ENCODE results near the gene ASB8. TPM values are rescaled to one million over a fixed set of nuclear protein-coding genes. Genes with fewer than 3 reads are reported as not detected.

The ASB8 gene
- total and polyA plus RNA-seq, 9 of the 15 experiments (the other 6 are each of a cell fraction or from before 2014, with no cell fraction given) = 13.3 to 29.0 (median 19.6) TPM

DNA sequence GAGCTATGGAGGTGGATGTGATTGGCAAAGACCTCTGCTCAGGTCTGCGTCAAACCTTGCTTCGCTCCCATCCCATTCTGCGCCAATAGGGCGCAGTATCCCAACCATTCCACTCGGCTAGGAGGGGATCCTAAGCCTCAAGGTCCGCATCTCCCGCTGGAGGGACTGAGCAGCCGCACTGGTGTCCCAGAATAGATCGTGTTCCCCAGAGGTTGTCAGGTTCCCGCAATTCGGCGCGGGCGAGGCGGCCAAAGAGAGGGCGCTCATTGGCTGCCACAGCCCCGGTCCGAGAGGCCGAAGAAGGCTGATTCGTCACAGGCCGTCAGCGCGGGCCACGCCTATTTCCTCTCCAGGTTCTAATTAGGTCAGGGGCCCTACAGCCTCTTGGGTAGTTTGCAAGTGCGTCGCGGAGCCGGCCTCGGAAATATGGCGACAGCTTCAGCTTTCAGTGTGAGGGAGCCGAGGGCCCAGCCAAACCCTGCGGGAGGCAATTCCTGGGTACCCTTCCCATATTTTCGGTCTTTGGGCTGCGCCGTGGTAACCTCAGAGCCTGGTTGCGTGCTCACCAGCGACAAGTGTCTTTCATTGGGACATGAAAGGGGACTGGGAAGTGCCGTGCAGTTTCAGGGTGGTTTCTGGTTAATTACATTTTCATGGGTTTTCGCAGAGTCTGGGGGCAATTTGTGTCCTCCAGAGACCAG lies 40.8 kb upstream of the ASB8 start (continued):
- TF ChIP-seq, protein P1, sequence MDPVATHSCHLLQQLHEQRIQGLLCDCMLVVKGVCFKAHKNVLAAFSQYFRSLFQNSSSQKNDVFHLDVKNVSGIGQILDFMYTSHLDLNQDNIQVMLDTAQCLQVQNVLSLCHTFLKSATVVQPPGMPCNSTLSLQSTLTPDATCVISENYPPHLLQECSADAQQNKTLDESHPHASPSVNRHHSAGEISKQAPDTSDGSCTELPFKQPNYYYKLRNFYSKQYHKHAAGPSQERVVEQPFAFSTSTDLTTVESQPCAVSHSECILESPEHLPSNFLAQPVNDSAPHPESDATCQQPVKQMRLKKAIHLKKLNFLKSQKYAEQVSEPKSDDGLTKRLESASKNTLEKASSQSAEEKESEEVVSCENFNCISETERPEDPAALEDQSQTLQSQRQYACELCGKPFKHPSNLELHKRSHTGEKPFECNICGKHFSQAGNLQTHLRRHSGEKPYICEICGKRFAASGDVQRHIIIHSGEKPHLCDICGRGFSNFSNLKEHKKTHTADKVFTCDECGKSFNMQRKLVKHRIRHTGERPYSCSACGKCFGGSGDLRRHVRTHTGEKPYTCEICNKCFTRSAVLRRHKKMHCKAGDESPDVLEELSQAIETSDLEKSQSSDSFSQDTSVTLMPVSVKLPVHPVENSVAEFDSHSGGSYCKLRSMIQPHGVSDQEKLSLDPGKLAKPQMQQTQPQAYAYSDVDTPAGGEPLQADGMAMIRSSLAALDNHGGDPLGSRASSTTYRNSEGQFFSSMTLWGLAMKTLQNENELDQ (CRISPR knock-in tag; IDR thresholded peaks at IDR 0.05; ENCODE audit: borderline replicate concordance) = peak; percentile 74; the same call in 1 of the 2 replicates
- no peak for TF ChIP-seq NBN (IDR thresholded peaks at IDR 0.05; ENCODE audit: low read depth)
- no peak for TF ChIP-seq ZNF707 (CRISPR knock-in tag; conservative IDR thresholded peaks at IDR 0.05)
- TF ChIP-seq RFX5 (IDR thresholded peaks at IDR 0.05; ENCODE audit: low read depth, low read length) = no peak
- peak; percentile 94 for TF ChIP-seq TAF1 (IDR thresholded peaks at IDR 0.05; ENCODE audit: control insufficient read depth, extremely low read depth, insufficient read depth, low read length, severe bottlenecking)
- TF ChIP-seq POLR2H (tag; IDR thresholded peaks at IDR 0.05; ENCODE audit: low read depth) = peak; percentile 96
- TF ChIP-seq, protein P2, sequence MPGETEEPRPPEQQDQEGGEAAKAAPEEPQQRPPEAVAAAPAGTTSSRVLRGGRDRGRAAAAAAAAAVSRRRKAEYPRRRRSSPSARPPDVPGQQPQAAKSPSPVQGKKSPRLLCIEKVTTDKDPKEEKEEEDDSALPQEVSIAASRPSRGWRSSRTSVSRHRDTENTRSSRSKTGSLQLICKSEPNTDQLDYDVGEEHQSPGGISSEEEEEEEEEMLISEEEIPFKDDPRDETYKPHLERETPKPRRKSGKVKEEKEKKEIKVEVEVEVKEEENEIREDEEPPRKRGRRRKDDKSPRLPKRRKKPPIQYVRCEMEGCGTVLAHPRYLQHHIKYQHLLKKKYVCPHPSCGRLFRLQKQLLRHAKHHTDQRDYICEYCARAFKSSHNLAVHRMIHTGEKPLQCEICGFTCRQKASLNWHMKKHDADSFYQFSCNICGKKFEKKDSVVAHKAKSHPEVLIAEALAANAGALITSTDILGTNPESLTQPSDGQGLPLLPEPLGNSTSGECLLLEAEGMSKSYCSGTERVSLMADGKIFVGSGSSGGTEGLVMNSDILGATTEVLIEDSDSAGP (CRISPR knock-in tag; IDR thresholded peaks at IDR 0.05) = no peak
- 0 out of 4 replicates have a peak, but pooled peaks of 1 of the 2 experiments have one; percentile 5 for TF ChIP-seq RAD21 (CRISPR knock-in tag; conservative IDR thresholded peaks at IDR 0.05 in 1 of 2, IDR thresholded peaks at IDR 0.05 in 1 of 2)
- TF ChIP-seq CTBP1 (IDR thresholded peaks at IDR 0.05; ENCODE audit: borderline replicate concordance) = peak; percentile 83
- TF ChIP-seq, protein P3, sequence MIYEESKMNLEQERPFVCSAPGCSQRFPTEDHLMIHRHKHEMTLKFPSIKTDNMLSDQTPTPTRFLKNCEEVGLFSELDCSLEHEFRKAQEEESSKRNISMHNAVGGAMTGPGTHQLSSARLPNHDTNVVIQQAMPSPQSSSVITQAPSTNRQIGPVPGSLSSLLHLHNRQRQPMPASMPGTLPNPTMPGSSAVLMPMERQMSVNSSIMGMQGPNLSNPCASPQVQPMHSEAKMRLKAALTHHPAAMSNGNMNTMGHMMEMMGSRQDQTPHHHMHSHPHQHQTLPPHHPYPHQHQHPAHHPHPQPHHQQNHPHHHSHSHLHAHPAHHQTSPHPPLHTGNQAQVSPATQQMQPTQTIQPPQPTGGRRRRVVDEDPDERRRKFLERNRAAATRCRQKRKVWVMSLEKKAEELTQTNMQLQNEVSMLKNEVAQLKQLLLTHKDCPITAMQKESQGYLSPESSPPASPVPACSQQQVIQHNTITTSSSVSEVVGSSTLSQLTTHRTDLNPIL (CRISPR knock-in tag; IDR thresholded peaks at IDR 0.05) = no peak
- TF ChIP-seq DDX20 (tag; IDR thresholded peaks at IDR 0.05; ENCODE audit: low read depth) = no peak
- TF ChIP-seq MTA3 (IDR thresholded peaks at IDR 0.05; ENCODE audit: borderline replicate concordance) = peak; percentile 65; the same call in 1 of the 2 replicates
- TF ChIP-seq FOXM1 (IDR thresholded peaks at IDR 0.05; ENCODE audit: low read depth) = no peak
- TF ChIP-seq FOXM1 (CRISPR knock-in tag; IDR thresholded peaks at IDR 0.05; ENCODE audit: low read depth) = 0 out of 2 replicates have a peak, but pooled peaks have one; percentile 31
- no peak for TF ChIP-seq IFI16 (CRISPR knock-in tag; IDR thresholded peaks at IDR 0.05)
- no peak for TF ChIP-seq BRF1 (IDR thresholded peaks at IDR 0.05; ENCODE audit: borderline replicate concordance, extremely low read depth, insufficient read length)
- TF ChIP-seq ZNF143 (CRISPR knock-in tag; IDR thresholded peaks at IDR 0.05) = 0 out of 2 replicates have a peak, but pooled peaks have one; percentile 43
- no peak for TF ChIP-seq NR2F6 (CRISPR knock-in tag; IDR thresholded peaks at IDR 0.05)
- TF ChIP-seq, protein P4, sequence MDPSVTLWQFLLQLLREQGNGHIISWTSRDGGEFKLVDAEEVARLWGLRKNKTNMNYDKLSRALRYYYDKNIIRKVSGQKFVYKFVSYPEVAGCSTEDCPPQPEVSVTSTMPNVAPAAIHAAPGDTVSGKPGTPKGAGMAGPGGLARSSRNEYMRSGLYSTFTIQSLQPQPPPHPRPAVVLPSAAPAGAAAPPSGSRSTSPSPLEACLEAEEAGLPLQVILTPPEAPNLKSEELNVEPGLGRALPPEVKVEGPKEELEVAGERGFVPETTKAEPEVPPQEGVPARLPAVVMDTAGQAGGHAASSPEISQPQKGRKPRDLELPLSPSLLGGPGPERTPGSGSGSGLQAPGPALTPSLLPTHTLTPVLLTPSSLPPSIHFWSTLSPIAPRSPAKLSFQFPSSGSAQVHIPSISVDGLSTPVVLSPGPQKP (CRISPR knock-in tag; IDR thresholded peaks at IDR 0.05) = no peak
- 0 out of 2 replicates have a peak, but pooled peaks have one; percentile 3 for TF ChIP-seq ARID2 (IDR thresholded peaks at IDR 0.05)
- no peak for TF ChIP-seq ZC3H8 (IDR thresholded peaks at IDR 0.05)
- TF ChIP-seq TEAD2 (tag; IDR thresholded peaks at IDR 0.05) = no peak
